OCI-LY3 (cell line): ENCODE measurements around the gene CARD9.

Experiments used
- H2AFZ ChIP-seq: fragments of 200-600, 300-600 bp; shearing (Covaris generic); 2 replicates; pipeline ENCODE4 v1.6.0; 2014; ENCODE audit warnings: antibody characterized with exemption, low read depth, low read length
- H3K27ac ChIP-seq: fragments of 200-600, 300-600 bp; sonication (generic); 2 replicates; pipeline ENCODE4 v1.5.1; 2014; ENCODE audit warnings: mild to moderate bottlenecking, low read length, moderate library complexity, mixed read lengths
- H3K27me3 ChIP-seq: fragments of 200-600, 300-600 bp; sonication (generic); 2 replicates; pipeline ENCODE4 v1.6.1; 2014; ENCODE audit warnings: low read depth, low read length, mixed read lengths
- H3K36me3 ChIP-seq: fragments of 200-600, 300-600 bp; sonication (generic); replicated peaks from 2 replicates; pipeline ENCODE3; 2014; ENCODE audit warnings: low read depth, low read length, mixed read lengths
- H3K4me1 ChIP-seq: fragments of 300-600, 200-600 bp; sonication (generic); 2 replicates; pipeline ENCODE4 v1.6.1; 2014; ENCODE audit warnings: low read length, mixed read lengths
- H3K4me2 ChIP-seq: fragments of 200-600, 300-600 bp; sonication (generic); 2 replicates; pipeline ENCODE4 v1.6.1; 2014; ENCODE audit warnings: low read length, mixed read lengths
- H3K4me3 ChIP-seq: fragments of 300-600, 200-600 bp; sonication (generic); 2 replicates; pipeline ENCODE4 v1.5.1; 2014; ENCODE audit warnings: antibody characterized with exemption, mild to moderate bottlenecking, low read length, moderate library complexity
- H3K79me2 ChIP-seq: fragments of 300-600, 200-600 bp; shearing (Covaris generic); 2 replicates; pipeline ENCODE4 v1.6.1; 2014; ENCODE audit warnings: mild to moderate bottlenecking, low read length, mixed read lengths
- H3K9ac ChIP-seq: fragments of 300-600, 200-600 bp; shearing (Covaris generic); 2 replicates; pipeline ENCODE4 v1.6.0; 2014; ENCODE audit warnings: mild to moderate bottlenecking, low read length, moderate library complexity
- H3K9me3 ChIP-seq: fragments of 200-600, 300-600 bp; shearing (Covaris generic); 2 replicates; pipeline ENCODE4 v1.6.1; 2014; ENCODE audit warnings: low read length, mixed read lengths; ENCODE audit not compliant: insufficient read depth
- H4K20me1 ChIP-seq: fragments of 200-600, 300-600 bp; sonication (generic); 2 replicates; pipeline ENCODE4 v1.6.1; 2016; ENCODE audit warnings: low read length, mixed read lengths; ENCODE audit not compliant: insufficient read depth
- EZH2phosphoT487 ChIP-seq: fragments of 200-600 bp; shearing (Covaris generic); IDR thresholded peaks from 2 replicates; pipeline ENCODE4 v1.6.1; 2018; ENCODE audit warnings: antibody characterized with exemption, mixed run types, low read depth
- TF ChIP-seq, protein P1 (sequence below): fragments of 200-600, 300-600 bp; sonication (generic); IDR thresholded peaks from 2 replicates; pipeline ENCODE4 v1.5.1; 2014; ENCODE audit warnings: antibody characterized with exemption, low read length, low read depth

CARD9 gene

DNA sequence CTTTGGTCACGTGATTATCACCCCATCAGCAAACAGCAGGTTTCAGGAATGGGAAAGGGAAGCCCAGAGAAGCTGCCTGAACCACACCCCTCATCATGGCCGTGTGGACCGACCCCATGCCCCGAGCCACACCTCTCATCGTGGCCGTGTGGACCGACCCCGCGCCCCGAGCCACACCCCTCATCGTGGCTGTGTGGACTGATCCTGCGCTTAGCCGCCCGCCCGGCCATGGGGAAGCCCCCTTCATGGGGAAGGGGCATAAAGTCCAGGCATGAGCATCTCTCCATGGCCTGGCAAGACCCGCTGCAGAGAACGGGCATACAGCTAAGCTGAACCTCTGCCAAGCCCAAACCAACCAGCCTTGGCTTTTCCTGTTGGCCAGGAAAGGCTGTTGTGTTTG, 20.1 kb upstream of the CARD9 start:
- H3K79me2 ChIP-seq = peaks cover 39% of the 10 kb centered on the region
- peaks cover 4% of the 10 kb centered on the region for H3K4me1 ChIP-seq
- peaks cover 73% of the 10 kb centered on the region for H3K36me3 ChIP-seq
- no peak overlapping the region for H3K9ac ChIP-seq
- no peaks in the 10 kb centered on the region for H3K9me3 ChIP-seq
- H3K27ac ChIP-seq = no peak overlapping the region
- H3K4me2 ChIP-seq = no peak overlapping the region
- H3K4me3 ChIP-seq = no peak overlapping the region
- TF ChIP-seq, protein P1, sequence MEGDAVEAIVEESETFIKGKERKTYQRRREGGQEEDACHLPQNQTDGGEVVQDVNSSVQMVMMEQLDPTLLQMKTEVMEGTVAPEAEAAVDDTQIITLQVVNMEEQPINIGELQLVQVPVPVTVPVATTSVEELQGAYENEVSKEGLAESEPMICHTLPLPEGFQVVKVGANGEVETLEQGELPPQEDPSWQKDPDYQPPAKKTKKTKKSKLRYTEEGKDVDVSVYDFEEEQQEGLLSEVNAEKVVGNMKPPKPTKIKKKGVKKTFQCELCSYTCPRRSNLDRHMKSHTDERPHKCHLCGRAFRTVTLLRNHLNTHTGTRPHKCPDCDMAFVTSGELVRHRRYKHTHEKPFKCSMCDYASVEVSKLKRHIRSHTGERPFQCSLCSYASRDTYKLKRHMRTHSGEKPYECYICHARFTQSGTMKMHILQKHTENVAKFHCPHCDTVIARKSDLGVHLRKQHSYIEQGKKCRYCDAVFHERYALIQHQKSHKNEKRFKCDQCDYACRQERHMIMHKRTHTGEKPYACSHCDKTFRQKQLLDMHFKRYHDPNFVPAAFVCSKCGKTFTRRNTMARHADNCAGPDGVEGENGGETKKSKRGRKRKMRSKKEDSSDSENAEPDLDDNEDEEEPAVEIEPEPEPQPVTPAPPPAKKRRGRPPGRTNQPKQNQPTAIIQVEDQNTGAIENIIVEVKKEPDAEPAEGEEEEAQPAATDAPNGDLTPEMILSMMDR = no peak
- no peak for TF ChIP-seq EZH2phosphoT487
- no peaks in the 10 kb centered on the region for H3K27me3 ChIP-seq
- H2AFZ ChIP-seq = no peak overlapping the region
- H4K20me1 ChIP-seq = peaks cover 4% of the 10 kb centered on the region; the same call in 1 of the 2 replicates

DNA sequence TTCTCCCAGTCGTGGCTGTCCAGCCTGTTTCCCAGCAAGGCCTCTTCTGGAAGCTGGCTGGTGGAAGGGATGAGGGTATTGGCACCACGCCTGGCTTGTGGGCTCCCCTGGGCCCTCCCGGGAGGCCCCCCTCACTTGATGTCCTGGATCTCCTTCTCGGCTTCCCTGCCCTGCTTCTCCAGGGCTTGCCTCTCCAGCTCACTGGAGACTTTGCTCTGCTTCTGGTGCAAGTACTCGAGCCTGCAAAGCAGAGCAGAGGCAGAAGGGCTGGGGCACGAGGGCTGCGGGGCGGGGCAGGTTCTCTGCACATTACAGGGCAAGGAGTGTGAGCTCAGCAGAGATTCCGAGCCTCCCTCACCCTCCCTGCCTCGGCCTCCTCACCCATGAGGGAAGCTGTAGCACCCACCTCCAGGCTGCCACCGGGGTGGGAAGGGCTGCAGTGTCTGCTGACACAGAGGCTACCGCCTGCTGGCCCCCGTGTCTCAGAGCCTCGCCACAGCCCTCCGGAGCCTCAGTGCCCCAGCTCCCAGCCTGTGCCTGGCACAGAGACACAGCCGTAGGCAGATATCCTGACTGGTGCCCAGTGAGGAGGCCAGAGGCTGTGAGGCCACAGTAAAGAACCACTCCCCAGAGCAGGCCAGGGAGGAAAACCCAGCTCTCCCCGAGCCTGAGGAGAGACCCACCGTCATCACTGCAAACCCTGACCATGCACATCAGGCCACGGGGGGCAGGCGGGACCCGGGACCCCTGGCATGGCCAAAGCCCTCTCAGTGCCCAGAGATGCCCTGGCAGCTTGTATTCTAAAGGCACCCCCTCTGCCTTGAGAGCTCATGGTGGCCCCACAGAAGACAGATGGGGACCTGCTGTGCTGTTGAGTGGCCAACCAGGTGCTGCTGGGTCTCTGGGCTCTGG, 19.3 kb upstream of the CARD9 start:
- Histone ChIP-seq H2AFZ (no peak overlapping the region), H3K4me3 (no peak overlapping the region), H3K27me3 (no peaks in the 10 kb centered on the region), H3K9me3 (no peaks in the 10 kb centered on the region), H3K4me1 (no peaks in the 10 kb centered on the region), H3K9ac (no peak overlapping the region), H3K36me3 (peaks cover 73% of the 10 kb centered on the region), H3K27ac (no peak overlapping the region), H4K20me1 (no peaks in the 10 kb centered on the region), H3K79me2 (peaks cover 32% of the 10 kb centered on the region), H3K4me2 (no peak overlapping the region)
- TF ChIP-seq, protein P1 = no peak
- no peak for TF ChIP-seq EZH2phosphoT487

DNA sequence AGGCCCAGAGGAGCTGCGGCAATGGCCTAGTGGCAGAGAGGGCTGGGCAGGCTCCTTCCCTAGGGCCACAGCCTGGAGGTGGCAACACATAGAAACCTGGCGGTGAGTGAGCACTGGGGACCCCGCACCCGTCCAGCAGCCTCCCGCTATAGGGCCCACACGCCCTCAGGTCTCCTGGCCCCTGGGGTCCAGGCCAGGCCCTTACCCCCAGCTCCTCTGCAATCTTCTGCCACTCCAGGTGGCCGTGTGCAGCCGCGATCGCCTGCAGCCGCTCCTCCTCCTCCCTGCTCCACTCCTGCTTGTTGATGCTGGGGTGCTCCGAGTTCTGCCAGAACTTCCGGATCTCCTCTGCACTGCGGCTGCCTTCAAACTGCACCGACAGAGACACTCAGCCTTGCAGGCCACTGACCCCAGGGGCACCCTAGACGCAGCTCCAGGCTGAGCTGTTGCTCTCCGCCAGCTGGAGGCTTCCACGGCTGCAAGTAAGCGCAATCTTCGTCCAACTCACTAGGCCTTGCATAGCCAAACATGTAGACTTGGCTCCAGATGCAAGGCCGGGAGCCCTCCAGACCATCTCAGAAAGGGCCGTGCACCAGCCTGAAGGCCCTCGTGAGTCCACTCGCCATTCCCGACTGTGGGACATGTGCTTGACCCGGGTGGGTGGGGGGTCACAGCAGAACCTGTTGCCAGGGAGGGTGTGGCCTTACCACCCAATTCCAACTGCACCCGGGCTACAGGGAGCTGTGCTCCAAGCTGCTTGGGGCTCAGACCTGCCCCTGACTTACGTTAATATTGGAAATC, 18.5 kb upstream of the CARD9 start:
- TF ChIP-seq, protein P1 = no peak
- no peak for TF ChIP-seq EZH2phosphoT487
- Histone ChIP-seq H3K9me3 (no peaks in the 10 kb centered on the region), H2AFZ (no peak overlapping the region)

DNA sequence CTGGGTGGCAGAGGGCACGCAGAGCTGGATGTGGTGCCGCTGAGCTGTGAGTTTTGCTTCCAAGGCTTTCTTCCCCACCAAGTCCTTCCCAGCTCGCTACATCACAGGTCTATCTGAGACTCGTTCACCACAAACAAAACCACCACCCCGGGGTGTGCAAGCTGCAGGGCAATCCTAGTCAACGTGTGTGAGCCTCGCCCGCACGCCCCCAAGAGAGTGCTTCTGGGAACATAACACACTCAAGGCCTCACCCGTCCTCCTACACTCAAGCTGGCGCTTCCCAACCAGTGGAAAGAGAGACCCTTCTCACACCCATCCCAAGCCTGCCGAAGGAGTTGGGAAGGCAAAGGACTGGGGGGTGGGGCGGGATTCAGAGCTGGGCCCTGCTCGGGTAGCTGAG, 15.9 kb upstream of the CARD9 start:
- Histone ChIP-seq H3K9me3 (no peaks in the 10 kb centered on the region), H3K4me3 (no peak overlapping the region), H3K27ac (no peak overlapping the region), H3K4me1 (no peaks in the 10 kb centered on the region), H3K27me3 (no peaks in the 10 kb centered on the region), H4K20me1 (no peaks in the 10 kb centered on the region), H3K79me2 (peaks cover 10% of the 10 kb centered on the region; the same call in 1 of the 2 replicates), H3K9ac (no peak overlapping the region), H3K4me2 (no peak overlapping the region), H2AFZ (no peak overlapping the region), H3K36me3 (peaks cover 69% of the 10 kb centered on the region)
- no peak for TF ChIP-seq EZH2phosphoT487
- TF ChIP-seq, protein P1 = no peak

More for the DNA sequence above, 18.5 kb upstream of the CARD9 start:
- no peaks in the 10 kb centered on the region for H3K4me1 ChIP-seq
- H3K36me3 ChIP-seq = peaks cover 77% of the 10 kb centered on the region
- H3K9ac ChIP-seq = no peak overlapping the region
- H3K79me2 ChIP-seq = peaks cover 25% of the 10 kb centered on the region
- H3K4me2 ChIP-seq = no peak overlapping the region
- H3K27me3 ChIP-seq = no peaks in the 10 kb centered on the region
- H4K20me1 ChIP-seq = no peaks in the 10 kb centered on the region
- no peak overlapping the region for H3K4me3 ChIP-seq
- no peak overlapping the region for H3K27ac ChIP-seq
